OCI-LY7 (cell line): ENCODE results near the gene RALBP1. TPM values are rescaled to one million over a fixed set of nuclear protein-coding genes. Genes with fewer than 3 reads are reported as not detected.

Experiments used
- BruUV-seq: library from RNA; stranded (reverse); fragments of 400-500 nt; replicated peaks from 2 replicates; lab custom pipeline; 2021; lab: Mats Ljungman, UMichigan
- CTCF ChIA-PET: fragments of 300-600 bp; sonication (Branson Sonifier 250); formaldehyde crosslinking; loops from one replicate; lab custom pipeline; 2022; ENCODE audit warnings: antibody characterized with exemption; ENCODE audit not compliant: unreplicated experiment; lab: Charles Lee
- POLR2A ChIA-PET: fragments of 300-600 bp; sonication (Branson Sonifier 250); formaldehyde crosslinking; loops from one replicate; lab custom pipeline; 2022; ENCODE audit warnings: antibody characterized with exemption; lab: Charles Lee
- DNase-seq: peaks from one replicate; pipeline ENCODE4 v3.0.0-alpha.2; 2015; ENCODE audit warnings: low spot score
- H2AFZ ChIP-seq: fragments of 200-600 bp; sonication (generic), shearing (Covaris generic); 2 replicates; pipeline ENCODE4 v1.6.1; 2014; ENCODE audit warnings: mild to moderate bottlenecking, antibody characterized with exemption, low read length, moderate library complexity
- H3K27ac ChIP-seq: fragments of 200-600 bp; sonication (generic); 2 replicates; pipeline ENCODE4 v1.5.1; 2014; ENCODE audit warnings: mixed run types, low read depth, mild to moderate bottlenecking, moderate library complexity, low read length, inconsistent platforms; ENCODE audit not compliant: poor library complexity, severe bottlenecking
- H3K36me3 ChIP-seq: fragments of 200-600 bp; sonication (generic); 2 replicates; pipeline ENCODE4 v1.6.1; 2014; ENCODE audit warnings: mild to moderate bottlenecking, antibody characterized with exemption, low read length, moderate library complexity, mixed read lengths; ENCODE audit not compliant: insufficient read depth
- H3K4me1 ChIP-seq: fragments of 200-600 bp; sonication (generic); 2 replicates; pipeline ENCODE4 v1.5.1; 2014; ENCODE audit warnings: mild to moderate bottlenecking, low read length; ENCODE audit not compliant: insufficient read depth, poor library complexity, severe bottlenecking
- H3K4me2 ChIP-seq: fragments of 200-600 bp; sonication (generic); 2 replicates; pipeline ENCODE4 v1.6.1; 2014; ENCODE audit warnings: mild to moderate bottlenecking, low read length
- H3K4me3 ChIP-seq: fragments of 200-600 bp; sonication (generic); 2 replicates; pipeline ENCODE4 v1.5.1; 2014; ENCODE audit warnings: mild to moderate bottlenecking, low read depth, low read length; ENCODE audit not compliant: poor library complexity, severe bottlenecking
- H3K79me2 ChIP-seq: fragments of 200-600 bp; sonication (generic); 2 replicates; pipeline ENCODE4 v1.6.1; 2016; ENCODE audit warnings: low read depth, mild to moderate bottlenecking, low read length, moderate library complexity, mixed read lengths; ENCODE audit not compliant: insufficient read depth
- H3K9me2 ChIP-seq: fragments of 200-600 bp; sonication (generic); 2 replicates; pipeline ENCODE4 v1.6.1; 2016; ENCODE audit warnings: mild to moderate bottlenecking, low read length, mixed read lengths; ENCODE audit not compliant: insufficient read depth
- H3K9me3 ChIP-seq: fragments of 200-600 bp; sonication (generic); 2 replicates; pipeline ENCODE4 v1.6.1; 2014; ENCODE audit warnings: mild to moderate bottlenecking, mixed run types, low read length, mixed read lengths
- H4K20me1 ChIP-seq: fragments of 200-600 bp; sonication (generic); 2 replicates; pipeline ENCODE4 v1.6.1; 2014; ENCODE audit warnings: mild to moderate bottlenecking, antibody characterized with exemption, low read length, moderate library complexity, mixed read lengths; ENCODE audit not compliant: insufficient read depth
- CTCF ChIP-seq: fragments of 200-600 bp; sonication (generic); conservative IDR thresholded peaks from 2 replicates; pipeline ENCODE4 v1.5.1; 2014; ENCODE audit warnings: mild to moderate bottlenecking, antibody characterized with exemption, low read length, moderate library complexity, mixed read lengths
- EZH2phosphoT487 ChIP-seq: fragments of 200-600 bp; sonication (generic); IDR thresholded peaks from 2 replicates; pipeline ENCODE4 v1.6.1; 2018; ENCODE audit warnings: low read depth, borderline replicate concordance, mild to moderate bottlenecking, mixed run types, antibody characterized with exemption, low read length, moderate library complexity, mixed read lengths
- intact Hi-C: fragments of 100-400 bp; cut with micrococcal nuclease; formaldehyde crosslinking; loops from one replicate; pipeline ENCODE4 v1.10.0; 2022; ENCODE audit not compliant: unreplicated experiment
- total RNA-seq, 2 experiments: library from RNA; depleted of rRNA in 1 of 2; stranded (reverse); fragments of >200 nt in 1 of 2; shearing (Covaris generic) in 1 of 2; gene quantifications; 2 replicates each; pipeline ENCODE4 v1.2.3, GENCODE V29; 2014 to 2022

Gene RALBP1
- total RNA-seq, 2 experiments from 2014 or later, result 78.5 to 96.0 TPM

GRCh38 chr18:9454061-9454703 lies 21.1 kb upstream of the RALBP1 start:
- ChIA-PET CTCF (no interaction called here), POLR2A (no interaction called here)
- H3K36me3 ChIP-seq, result no peaks in the 10 kb centered on the region
- DNase-seq, result no peak
- no peaks in the 10 kb centered on the region for H4K20me1 ChIP-seq
- BruUV-seq, result no TSS peak
- H3K79me2 ChIP-seq, result no peaks in the 10 kb centered on the region
- no peak overlapping the region for H2AFZ ChIP-seq
- intact Hi-C loops, result no loop called here
- no peak overlapping the region for H3K4me2 ChIP-seq
- H3K9me3 ChIP-seq, result peaks cover 10% of the 10 kb centered on the region; the same call in 1 of the 2 replicates
- H3K4me1 ChIP-seq, result no peaks in the 10 kb centered on the region
- H3K9me2 ChIP-seq, result no peaks in the 10 kb centered on the region
- no peak overlapping the region for H3K4me3 ChIP-seq
- no peak overlapping the region for H3K27ac ChIP-seq
- TF ChIP-seq CTCF, result no peak

DNA sequence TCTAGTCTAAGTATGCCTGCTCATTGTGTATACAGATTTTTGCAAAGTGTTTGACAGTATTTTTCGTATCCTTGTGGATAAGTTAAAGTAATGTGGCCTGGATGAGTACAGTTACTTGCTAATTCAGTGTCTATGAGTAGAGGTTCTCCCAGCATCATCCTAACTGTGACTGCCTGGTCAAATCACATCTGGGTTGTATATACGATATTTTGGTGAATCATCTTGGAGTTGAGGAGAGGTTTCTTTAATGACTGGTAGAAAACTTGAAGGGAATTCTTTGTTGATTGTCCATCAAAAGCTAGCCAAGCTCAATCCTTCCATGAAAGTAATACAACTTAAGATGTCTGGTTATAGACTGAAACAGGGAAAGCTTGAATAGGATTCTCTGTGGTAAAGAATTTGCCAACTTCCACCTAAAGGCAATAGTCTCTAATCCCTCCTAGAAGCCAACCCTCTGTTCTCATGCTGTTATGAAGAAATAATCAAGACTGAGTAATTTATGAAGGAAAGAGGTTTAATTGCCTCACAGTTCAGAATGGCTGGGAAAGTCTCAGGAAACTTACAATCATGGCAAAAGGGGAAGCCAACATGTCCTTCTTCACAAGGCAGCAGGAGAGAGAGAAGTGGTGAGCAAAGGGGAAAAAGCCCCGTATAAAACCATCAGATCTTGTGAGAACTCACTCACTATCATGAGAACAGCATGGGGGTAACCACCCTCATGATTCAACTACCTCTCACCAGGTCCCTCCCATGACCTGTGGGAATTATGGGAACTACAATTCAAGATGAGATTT lies 19.4 kb upstream of the RALBP1 start:
- ChIA-PET POLR2A (interaction anchor here (0.6 kb wide), 1 partner anchor 147 kb away, joined by 3 read pairs; no protein-coding TSS in a partner anchor), CTCF (no interaction called here)
- Histone ChIP-seq H3K9me2 (no peaks in the 10 kb centered on the region), H3K4me2 (no peak overlapping the region), H3K9me3 (peaks cover 10% of the 10 kb centered on the region; the same call in 1 of the 2 replicates), H3K27ac (no peak overlapping the region), H4K20me1 (no peaks in the 10 kb centered on the region), H3K79me2 (no peaks in the 10 kb centered on the region), H3K36me3 (no peaks in the 10 kb centered on the region), H3K4me3 (no peak overlapping the region), H3K4me1 (no peaks in the 10 kb centered on the region), H2AFZ (no peak overlapping the region)
- DNase-seq, result no peak
- BruUV-seq, result no TSS peak
- TF ChIP-seq EZH2phosphoT487 (no peak), CTCF (no peak)
- intact Hi-C loops, result no loop called here

DNA sequence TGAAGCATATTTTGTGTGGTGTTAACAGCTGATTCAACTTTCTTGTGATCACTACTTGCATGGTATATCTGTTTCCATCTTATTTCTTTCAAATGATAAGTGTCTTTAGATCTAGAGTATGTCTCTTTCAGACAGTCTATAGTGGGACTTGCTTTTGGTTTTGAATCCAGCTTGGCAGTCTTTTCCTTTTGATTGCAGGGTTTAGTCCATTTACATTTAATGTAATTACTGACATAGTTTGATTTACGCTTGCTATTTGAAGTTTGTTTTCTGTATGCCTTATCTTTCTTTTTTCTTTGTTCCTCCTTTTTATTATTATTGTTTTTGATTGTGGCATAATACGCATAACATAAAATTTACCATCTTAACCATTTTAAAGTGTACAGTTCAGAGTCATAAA lies 9.2 kb upstream of the RALBP1 start:
- BruUV-seq, result no TSS peak
- H3K36me3 ChIP-seq, result no peaks in the 10 kb centered on the region
- intact Hi-C loops, result no loop called here
- no peak overlapping the region for H2AFZ ChIP-seq
- H3K9me3 ChIP-seq, result peaks cover 21% of the 10 kb centered on the region
- TF ChIP-seq CTCF, result no peak
- TF ChIP-seq EZH2phosphoT487, result no peak
- H3K4me3 ChIP-seq, result no peak overlapping the region
- CTCF ChIA-PET, result no interaction called here
- no peak for DNase-seq
- H3K9me2 ChIP-seq, result no peaks in the 10 kb centered on the region
- no peak overlapping the region for H3K4me2 ChIP-seq
- POLR2A ChIA-PET, result interaction anchor here (0.5 kb wide), 1 partner anchor 336 kb away, joined by 3 read pairs; no protein-coding TSS in a partner anchor
- H4K20me1 ChIP-seq, result no peaks in the 10 kb centered on the region
- H3K4me1 ChIP-seq, result no peaks in the 10 kb centered on the region
- no peak overlapping the region for H3K27ac ChIP-seq
- H3K79me2 ChIP-seq, result no peaks in the 10 kb centered on the region
